MCF 10A (cell line): ENCODE data around the gene MAN2B2. TPM values are rescaled to one million over a fixed set of nuclear protein-coding genes. Genes with fewer than 3 reads are reported as not detected.
"Not testable (repeated sequence)": the region's sequence is repeated elsewhere in the genome, so short reads cannot be mapped to it uniquely, and the experiment has no call there.

ENCODE experiments used
- BruUV-seq: library from RNA; stranded (reverse); fragments of 400-500 nt; replicated peaks from 2 replicates; lab custom pipeline; 2021; lab: Mats Ljungman, UMichigan
- CTCF ChIA-PET: fragments of 300-600 bp; sonication (Branson Sonifier 250); formaldehyde crosslinking; extraction: SDS; loops from one replicate; lab custom pipeline; 2021; ENCODE audit warnings: antibody characterized with exemption, inconsistent platforms; lab: Yijun Ruan, JAX
- POLR2A ChIA-PET: fragments of 300-600, 350-650 bp; sonication (Branson Sonifier 250); formaldehyde crosslinking; extraction: SDS; loops from one replicate; lab custom pipeline; 2020; ENCODE audit warnings: antibody characterized with exemption, inconsistent platforms; lab: Yijun Ruan, JAX
- DNase-seq: peaks from one replicate; pipeline ENCODE4 v3.0.0-alpha.2; 2018; ENCODE audit not compliant: unreplicated experiment
- H3K27ac Mint-ChIP-seq: one replicate; pipeline ENCODE4 v1.8.0; 2022; ENCODE audit warnings: mild to moderate bottlenecking, low read depth, mixed read lengths; ENCODE audit not compliant: unreplicated experiment
- H3K27me3 Mint-ChIP-seq: one replicate; pipeline ENCODE4 v1.8.0; 2022; ENCODE audit warnings: mixed read lengths; ENCODE audit not compliant: insufficient read depth, unreplicated experiment
- H3K36me3 Mint-ChIP-seq: one replicate; pipeline ENCODE4 v1.8.0; 2022; ENCODE audit warnings: mild to moderate bottlenecking, moderate library complexity, mixed read lengths; ENCODE audit not compliant: insufficient read depth, unreplicated experiment
- H3K4me1 Mint-ChIP-seq: one replicate; pipeline ENCODE4 v1.8.0; 2022; ENCODE audit warnings: mixed read lengths; ENCODE audit not compliant: insufficient read depth, unreplicated experiment
- H3K4me3 Mint-ChIP-seq: one replicate; pipeline ENCODE4 v1.8.0; 2022; ENCODE audit warnings: mild to moderate bottlenecking, moderate library complexity, mixed read lengths; ENCODE audit not compliant: unreplicated experiment
- H3K9me3 Mint-ChIP-seq: one replicate; pipeline ENCODE4 v1.8.0; 2022; ENCODE audit warnings: mixed read lengths; ENCODE audit not compliant: unreplicated experiment
- CTCF ChIP-seq: fragments of 200-600 bp; IDR thresholded peaks from one replicate; pipeline ENCODE4 v1.8.0; 2022; ENCODE audit warnings: antibody characterized with exemption, mild to moderate bottlenecking; ENCODE audit not compliant: unreplicated experiment
- intact Hi-C: fragments of 100-400 bp; cut with micrococcal nuclease; formaldehyde crosslinking; loops from 2 replicates; pipeline ENCODE4 v1.14.1; 2022
- total RNA-seq: library from RNA; stranded (reverse); gene quantifications from 2 replicates; pipeline ENCODE4 v1.2.3, GENCODE V29; 2022

MAN2B2 gene
- total RNA-seq, 1 experiment from 2014 or later: 12.5 TPM

GRCh38 chr4:6622744-6623143, 47.8 kb downstream of the MAN2B2 start:
- ChIA-PET POLR2A (interaction anchor here (2.2 kb wide), 1 partner anchor 11 kb away, joined by 7 read pairs; no protein-coding TSS in a partner anchor), CTCF (interaction anchor here (1.2 kb wide), 1 partner anchor 10 kb away, joined by 3 read pairs; no protein-coding TSS in a partner anchor)
- no peak for TF ChIP-seq CTCF
- H3K9me3 Mint-ChIP-seq: no peaks in the 10 kb centered on the region
- no peak overlapping the region for H3K4me3 Mint-ChIP-seq
- no TSS peak for BruUV-seq
- H3K27me3 Mint-ChIP-seq: no peaks in the 10 kb centered on the region
- no peaks in the 10 kb centered on the region for H3K4me1 Mint-ChIP-seq
- intact Hi-C loops: no loop called here
- H3K27ac Mint-ChIP-seq: no peak overlapping the region
- no peak for DNase-seq
- peaks cover 24% of the 10 kb centered on the region for H3K36me3 Mint-ChIP-seq

DNA sequence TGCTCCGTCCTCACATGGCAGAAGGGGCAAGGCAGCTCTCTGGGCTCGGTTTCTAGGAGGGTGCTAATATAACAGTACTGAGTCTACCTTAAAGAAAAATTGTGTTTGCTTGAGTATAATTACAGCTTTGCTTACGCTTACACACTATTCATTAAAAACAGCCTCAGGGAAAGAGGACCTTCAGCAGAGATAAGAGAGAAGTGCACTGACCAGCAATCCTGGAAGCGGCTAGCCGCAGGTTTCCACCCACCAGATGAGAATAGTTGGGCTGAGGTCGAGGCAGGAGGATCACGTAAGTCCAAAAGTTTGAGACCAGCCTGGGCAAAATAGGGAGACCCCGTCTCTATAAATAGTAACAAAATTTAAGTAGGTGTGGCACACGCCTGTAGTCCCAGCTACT, 50.3 kb downstream of the MAN2B2 start:
- Mint-ChIP-seq H3K4me3 (no peak overlapping the region), H3K4me1 (no peaks in the 10 kb centered on the region), H3K27ac (no peak overlapping the region), H3K9me3 (no peaks in the 10 kb centered on the region), H3K27me3 (no peaks in the 10 kb centered on the region), H3K36me3 (peaks cover 12% of the 10 kb centered on the region)
- no peak for TF ChIP-seq CTCF
- no peak for DNase-seq
- no TSS peak for BruUV-seq
- intact Hi-C loops: no loop called here
- POLR2A ChIA-PET: interaction anchor here (0.7 to 0.8 kb wide), 2 partner anchors 18 to 478 kb away, joined by 3 read pairs; no protein-coding TSS in a partner anchor
- CTCF ChIA-PET: interaction anchor here (0.6 to 0.7 kb wide), 2 partner anchors 294 to 358 kb away, joined by 3 to 4 read pairs; no protein-coding TSS in a partner anchor

- ChIA-PET POLR2A (interaction anchor here (0.7 to 0.8 kb wide), 2 partner anchors 17 to 86 kb away, joined by 3 read pairs; no protein-coding TSS in a partner anchor), CTCF (no interaction called here)
- no peaks in the 10 kb centered on the region for H3K4me1 Mint-ChIP-seq
- H3K36me3 Mint-ChIP-seq: peaks cover 9% of the 10 kb centered on the region
- no peak overlapping the region for H3K27ac Mint-ChIP-seq
- no peaks in the 10 kb centered on the region for H3K27me3 Mint-ChIP-seq
- TF ChIP-seq CTCF: no peak
- no peak overlapping the region for H3K4me3 Mint-ChIP-seq
- BruUV-seq: no TSS peak
- intact Hi-C loops: no loop called here
- no peaks in the 10 kb centered on the region for H3K9me3 Mint-ChIP-seq
- no peak for DNase-seq
Measured at GRCh38 chr4:6626066-6626465, 51.1 kb downstream of the MAN2B2 start.

GRCh38 chr4:6627832-6628231, 52.8 kb downstream of the MAN2B2 start:
- H3K9me3 Mint-ChIP-seq: no peaks in the 10 kb centered on the region
- no peak for TF ChIP-seq CTCF
- H3K27ac Mint-ChIP-seq: no peak overlapping the region
- DNase-seq: no peak
- no TSS peak for BruUV-seq
- no peak overlapping the region for H3K4me3 Mint-ChIP-seq
- intact Hi-C loops: no loop called here
- H3K36me3 Mint-ChIP-seq: peaks cover 12% of the 10 kb centered on the region
- peaks cover 7% of the 10 kb centered on the region for H3K4me1 Mint-ChIP-seq
- ChIA-PET CTCF (no interaction called here), POLR2A (no interaction called here)
- no peaks in the 10 kb centered on the region for H3K27me3 Mint-ChIP-seq

GRCh38 chr4:6628484-6628883, 53.5 kb downstream of the MAN2B2 start:
- CTCF ChIA-PET, DNase-seq, intact Hi-C loops, H3K9me3 Mint-ChIP-seq, H3K4me3 Mint-ChIP-seq, BruUV-seq, H3K27me3 Mint-ChIP-seq, H3K27ac Mint-ChIP-seq: not testable (repeated sequence)
- peaks cover 13% of the 10 kb centered on the region for H3K4me1 Mint-ChIP-seq
- POLR2A ChIA-PET: interaction anchor here (0.8 kb wide), 1 partner anchor 310 kb away, joined by 3 read pairs; no protein-coding TSS in a partner anchor
- H3K36me3 Mint-ChIP-seq: peaks cover 15% of the 10 kb centered on the region
